H9 (cell line): ENCODE data around the gene CMYA5. TPM values are rescaled to one million over a fixed set of nuclear protein-coding genes. Genes with fewer than 3 reads are reported as not detected.

Source experiments
- DNase-seq: peaks from one replicate; pipeline ENCODE4 v3.0.0-alpha.2; 2017
- H2AFZ ChIP-seq: one replicate; pipeline ENCODE4 v1.6.1; 2013; ENCODE audit warnings: mild to moderate bottlenecking, low read length, control low read depth, moderate library complexity
- H2AK5ac ChIP-seq: 2 replicates; pipeline ENCODE4 v1.6.1; 2013; ENCODE audit warnings: low read length, control low read depth, mixed read lengths; ENCODE audit not compliant: insufficient read length
- H2BK120ac ChIP-seq: one replicate; pipeline ENCODE4 v1.6.1; 2013; ENCODE audit warnings: low read depth, mild to moderate bottlenecking, low read length, control low read depth, inconsistent platforms; ENCODE audit not compliant: poor library complexity, severe bottlenecking
- H2BK12ac ChIP-seq: 2 replicates; pipeline ENCODE4 v1.6.1; 2013; ENCODE audit warnings: low read length, control low read depth, mixed read lengths, low read depth; ENCODE audit not compliant: insufficient read length
- H2BK15ac ChIP-seq: 2 replicates; pipeline ENCODE4 v1.6.1; 2013; ENCODE audit warnings: low read depth, low read length, control low read depth
- H2BK20ac ChIP-seq: one replicate; pipeline ENCODE4 v1.6.1; 2013; ENCODE audit warnings: low read depth, mild to moderate bottlenecking, low read length, control low read depth, inconsistent platforms; ENCODE audit not compliant: poor library complexity, severe bottlenecking
- H2BK5ac ChIP-seq: 2 replicates; pipeline ENCODE4 v1.6.1; 2013; ENCODE audit warnings: low read length, control low read depth, mixed read lengths; ENCODE audit not compliant: insufficient read length
- H3K14ac ChIP-seq: 2 replicates; pipeline ENCODE4 v1.6.1; 2013; ENCODE audit warnings: low read length, control low read depth; ENCODE audit not compliant: insufficient read depth
- H3K18ac ChIP-seq: 2 replicates; pipeline ENCODE4 v1.6.1; 2013; ENCODE audit warnings: low read depth, mild to moderate bottlenecking, mixed read lengths, low read length, control low read depth; ENCODE audit not compliant: insufficient read length
- H3K23ac ChIP-seq: 2 replicates; pipeline ENCODE4 v1.6.1; 2013; ENCODE audit warnings: low read length, control low read depth, mixed read lengths, low read depth; ENCODE audit not compliant: insufficient read length
- H3K23me2 ChIP-seq: 2 replicates; pipeline ENCODE4 v1.6.1; 2013; ENCODE audit warnings: low read depth, mild to moderate bottlenecking, mixed read lengths, low read length, control low read depth; ENCODE audit not compliant: insufficient read length, poor library complexity, severe bottlenecking
- H3K27ac ChIP-seq: 2 replicates; pipeline ENCODE4 v1.5.1; 2013; ENCODE audit warnings: low read length, control low read depth, mixed read lengths, low read depth; ENCODE audit not compliant: insufficient read length
- H3K27me3 ChIP-seq: 2 replicates; pipeline ENCODE4 v1.6.1; 2013; ENCODE audit warnings: low read length, control low read depth, inconsistent platforms; ENCODE audit not compliant: insufficient read depth
- H3K4ac ChIP-seq: 2 replicates; pipeline ENCODE4 v1.6.1; 2013; ENCODE audit warnings: low read depth, mild to moderate bottlenecking, control low read depth, inconsistent platforms, low read length, moderate library complexity
- H3K4me1 ChIP-seq: 2 replicates; pipeline ENCODE4 v1.6.1; 2013; ENCODE audit warnings: low read length, control low read depth, inconsistent platforms; ENCODE audit not compliant: insufficient read depth
- H3K4me2 ChIP-seq: 2 replicates; pipeline ENCODE4 v1.6.1; 2013; ENCODE audit warnings: low read length, control low read depth, mixed read lengths; ENCODE audit not compliant: insufficient read length, insufficient read depth
- H3K56ac ChIP-seq: 2 replicates; pipeline ENCODE4 v1.6.1; 2013; ENCODE audit warnings: low read depth, mild to moderate bottlenecking, mixed read lengths, low read length, control low read depth; ENCODE audit not compliant: insufficient read length
- H3K79me1 ChIP-seq: 2 replicates; pipeline ENCODE4 v1.6.1; 2013; ENCODE audit warnings: low read depth, mild to moderate bottlenecking, moderate library complexity, low read length, control low read depth, inconsistent platforms; ENCODE audit not compliant: insufficient read depth, poor library complexity, severe bottlenecking
- H3K79me2 ChIP-seq: 2 replicates; pipeline ENCODE4 v1.6.1; 2013; ENCODE audit warnings: low read length, control low read depth, inconsistent platforms; ENCODE audit not compliant: insufficient read depth
- H3K9ac ChIP-seq: 2 replicates; pipeline ENCODE4 v1.6.1; 2013; ENCODE audit warnings: low read length, control low read depth, mixed read lengths; ENCODE audit not compliant: insufficient read length; ENCODE audit errors: extremely low read depth
- H3K9me3 ChIP-seq: one replicate; pipeline ENCODE4 v1.6.1; 2013; ENCODE audit warnings: low read depth, low read length, inconsistent platforms; ENCODE audit not compliant: control insufficient read depth
- H3T11ph ChIP-seq: one replicate; pipeline ENCODE4 v1.6.1; 2013; ENCODE audit warnings: mild to moderate bottlenecking, low read length, control low read depth, inconsistent platforms
- H4K20me1 ChIP-seq: one replicate; pipeline ENCODE4 v1.6.1; 2013; ENCODE audit not compliant: control insufficient read depth, insufficient read length, insufficient read depth
- H4K5ac ChIP-seq: 2 replicates; pipeline ENCODE4 v1.6.1; 2013; ENCODE audit warnings: low read depth, mild to moderate bottlenecking, mixed read lengths, low read length, control low read depth; ENCODE audit not compliant: insufficient read length
- H4K8ac ChIP-seq: replicated peaks from 2 replicates; pipeline ENCODE4 v1.6.1; 2013; ENCODE audit warnings: low read length, control low read depth, mixed read lengths, low read depth; ENCODE audit not compliant: insufficient read length
- H4K91ac ChIP-seq: 2 replicates; pipeline ENCODE4 v1.6.1; 2013; ENCODE audit warnings: low read depth, mild to moderate bottlenecking, moderate library complexity, mixed read lengths, low read length, control low read depth; ENCODE audit not compliant: insufficient read length
- H3K27ac Mint-ChIP-seq, 3 experiments: 2 replicates in 2 of 3; 3 replicates in 1 of 3; pipeline ENCODE4 v1.8.0; 2020 to 2021; ENCODE audit warnings: mixed read lengths in 3 of 3, mild to moderate bottlenecking in 1 of 3, moderate library complexity in 1 of 3
- H3K27me3 Mint-ChIP-seq: 2 replicates; pipeline ENCODE4 v1.8.0; 2021; ENCODE audit warnings: low read depth, mild to moderate bottlenecking, moderate library complexity, mixed read lengths
- H3K36me3 Mint-ChIP-seq, 3 experiments: 2 replicates in 2 of 3; 3 replicates in 1 of 3; pipeline ENCODE4 v1.8.0; 2020 to 2021; ENCODE audit warnings: low read depth in 3 of 3, mixed read lengths in 3 of 3; ENCODE audit not compliant: insufficient read depth in 1 of 3
- H3K4me1 Mint-ChIP-seq, 2 experiments: 2 replicates each; pipeline ENCODE4 v1.8.0; 2020; ENCODE audit warnings: mixed read lengths in 2 of 2
- H3K4me3 Mint-ChIP-seq, 2 experiments: 2 replicates in 1 of 2; 3 replicates in 1 of 2; pipeline ENCODE4 v1.8.0; 2020 to 2021; ENCODE audit warnings: mild to moderate bottlenecking in 2 of 2, mixed read lengths in 2 of 2, moderate library complexity in 1 of 2
- H3K9me3 Mint-ChIP-seq, 2 experiments: 2 replicates in 1 of 2; 3 replicates in 1 of 2; pipeline ENCODE4 v1.8.0; 2020; ENCODE audit warnings: mild to moderate bottlenecking in 2 of 2, mixed read lengths in 2 of 2, moderate library complexity in 1 of 2
- WGBS: extraction: QIAGEN DNeasy Blood & Tissue Kit; methylation state at CpG from one replicate; pipeline ENCODE4 v1.1.7; 2013; ENCODE audit warnings: missing lambda C conversion rate, low lambda C conversion rate, mixed read lengths; ENCODE audit not compliant: insufficient read length; ENCODE audit errors: extremely low coverage; 5-methylcytosine and 5-hydroxymethylcytosine counted together
- total RNA-seq: library from RNA; stranded (reverse); gene quantifications from 2 replicates; pipeline ENCODE4 v1.2.1, GENCODE V29; 2021
- TF ChIP-seq, protein P1 (sequence below): fragments of 200-600 bp; sonication (generic); conservative IDR thresholded peaks from 3 replicates; pipeline ENCODE4 v1.8.0; 2021; ENCODE audit warnings: antibody characterized with exemption, mild to moderate bottlenecking

Gene CMYA5
- total RNA-seq, 1 experiment from 2014 or later, result 1.8 TPM

DNA sequence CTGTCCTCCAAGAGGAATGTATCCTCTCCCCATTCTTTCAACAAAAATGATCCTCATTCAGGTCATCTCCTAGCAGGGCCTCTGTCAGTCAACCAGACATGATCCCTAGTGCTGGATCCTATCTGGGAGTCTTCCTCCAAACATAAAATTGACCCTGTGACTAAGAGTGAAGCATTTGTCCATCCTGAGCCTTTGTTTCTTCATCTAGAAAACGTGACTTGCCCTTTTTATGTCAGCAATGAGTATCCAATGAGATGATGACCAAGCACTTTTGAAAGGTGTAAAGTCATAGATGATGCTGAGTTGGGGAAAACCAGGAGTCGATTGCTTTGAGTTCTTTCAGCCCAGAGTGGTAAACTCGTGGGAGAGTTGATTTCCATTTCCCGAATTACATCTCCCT, 143.3 kb downstream of the CMYA5 start:
- Histone ChIP-seq H2BK12ac (no peak overlapping the region), H2BK20ac (no peak overlapping the region), H3K4me2 (no peak overlapping the region), H2BK5ac (no peak overlapping the region), H2AFZ (no peak overlapping the region), H3K9ac (no peak overlapping the region), H4K20me1 (no peaks in the 10 kb centered on the region), H3K23me2 (no peaks in the 10 kb centered on the region), H3K9me3 (no peaks in the 10 kb centered on the region), H3K14ac (no peak overlapping the region), H2BK120ac (no peak overlapping the region), H3K56ac (no peak overlapping the region), H3K79me2 (no peaks in the 10 kb centered on the region), H4K5ac (no peak overlapping the region), H3K27ac (no peak overlapping the region), H4K8ac (no peak overlapping the region), H2BK15ac (no peak overlapping the region), H3K79me1 (no peaks in the 10 kb centered on the region), H2AK5ac (no peak overlapping the region), H3K18ac (no peak overlapping the region), H4K91ac (no peak overlapping the region), H3K4ac (no peak overlapping the region), H3K23ac (no peak overlapping the region), H3K27me3 (no peaks in the 10 kb centered on the region), H3K4me1 (no peaks in the 10 kb centered on the region), H3T11ph (no peak overlapping the region)
- no peak for DNase-seq
- no peaks in the 10 kb centered on the region for H3K9me3 Mint-ChIP-seq
- no peak overlapping the region for H3K4me3 Mint-ChIP-seq
- H3K27ac Mint-ChIP-seq, result no peak overlapping the region
- no peaks in the 10 kb centered on the region for H3K36me3 Mint-ChIP-seq
- no peaks in the 10 kb centered on the region; the same call in 1 of the 2 replicates for H3K27me3 Mint-ChIP-seq
- no peaks in the 10 kb centered on the region for H3K4me1 Mint-ChIP-seq
- TF ChIP-seq, protein P1, sequence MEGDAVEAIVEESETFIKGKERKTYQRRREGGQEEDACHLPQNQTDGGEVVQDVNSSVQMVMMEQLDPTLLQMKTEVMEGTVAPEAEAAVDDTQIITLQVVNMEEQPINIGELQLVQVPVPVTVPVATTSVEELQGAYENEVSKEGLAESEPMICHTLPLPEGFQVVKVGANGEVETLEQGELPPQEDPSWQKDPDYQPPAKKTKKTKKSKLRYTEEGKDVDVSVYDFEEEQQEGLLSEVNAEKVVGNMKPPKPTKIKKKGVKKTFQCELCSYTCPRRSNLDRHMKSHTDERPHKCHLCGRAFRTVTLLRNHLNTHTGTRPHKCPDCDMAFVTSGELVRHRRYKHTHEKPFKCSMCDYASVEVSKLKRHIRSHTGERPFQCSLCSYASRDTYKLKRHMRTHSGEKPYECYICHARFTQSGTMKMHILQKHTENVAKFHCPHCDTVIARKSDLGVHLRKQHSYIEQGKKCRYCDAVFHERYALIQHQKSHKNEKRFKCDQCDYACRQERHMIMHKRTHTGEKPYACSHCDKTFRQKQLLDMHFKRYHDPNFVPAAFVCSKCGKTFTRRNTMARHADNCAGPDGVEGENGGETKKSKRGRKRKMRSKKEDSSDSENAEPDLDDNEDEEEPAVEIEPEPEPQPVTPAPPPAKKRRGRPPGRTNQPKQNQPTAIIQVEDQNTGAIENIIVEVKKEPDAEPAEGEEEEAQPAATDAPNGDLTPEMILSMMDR, result no peak
- no CpG with 5 or more reads among the region's 4 CpGs for WGBS
